CD14-positive monocyte (primary cell): ENCODE measurements around the gene NBDY. TPM values are rescaled to one million over a fixed set of nuclear protein-coding genes. Genes with fewer than 3 reads are reported as not detected.

Source experiments
- DNase-seq, 3 donors: peaks; one replicate each; pipeline ENCODE4 v3.0.0-alpha.2; 2011 to 2022
- H2AFZ ChIP-seq: 2 replicates; pipeline ENCODE4 v1.6.0; 2012; ENCODE audit warnings: mild to moderate bottlenecking, low read depth, low read length, inconsistent platforms; ENCODE audit not compliant: insufficient read depth, poor library complexity, severe bottlenecking
- H3K27ac ChIP-seq, 2 donors: 1 replicate in 1 of 2; 2 replicates in 1 of 2; pipeline ENCODE4 v1.5.1; 2012 to 2013; ENCODE audit warnings: low read length in 2 of 2, control low read depth in 1 of 2, inconsistent platforms in 1 of 2, low read depth in 1 of 2, mild to moderate bottlenecking in 1 of 2
- H3K27me3 ChIP-seq, 2 donors: one replicate each; pipeline versions ENCODE4 v1.6.0 to v1.6.1; 2011 to 2013; ENCODE audit warnings: low read length in 2 of 2; ENCODE audit not compliant: control insufficient read depth in 2 of 2, insufficient read depth in 2 of 2
- H3K36me3 ChIP-seq, 2 donors: replicated peaks in 1 of 2; 1 replicate in 1 of 2; 2 replicates in 1 of 2; pipeline versions ENCODE4 v1.5.1 to v1.6.1; 2012 to 2013; ENCODE audit warnings: low read length in 2 of 2, control low read depth in 1 of 2, inconsistent platforms in 1 of 2, mild to moderate bottlenecking in 1 of 2; ENCODE audit not compliant: insufficient read depth in 2 of 2, control insufficient read depth in 1 of 2
- H3K4me1 ChIP-seq, 2 donors: 1 replicate in 1 of 2; 2 replicates in 1 of 2; pipeline versions ENCODE4 v1.5.1 to v1.6.1; 2012 to 2013; ENCODE audit warnings: low read length in 2 of 2, control low read depth in 1 of 2, inconsistent platforms in 1 of 2, mild to moderate bottlenecking in 1 of 2, moderate library complexity in 1 of 2; ENCODE audit not compliant: insufficient read depth in 2 of 2, control insufficient read depth in 1 of 2
- H3K4me2 ChIP-seq: replicated peaks from 2 replicates; pipeline ENCODE3; 2012; ENCODE audit warnings: low read length, moderate library complexity, mild to moderate bottlenecking; ENCODE audit not compliant: poor library complexity, severe bottlenecking; ENCODE audit errors: extremely low read depth
- H3K4me3 ChIP-seq, 3 experiments: fragments of 200-600 bp in 1 of 3; sonication (generic) in 1 of 3; replicated peaks in 1 of 3; 1 replicate in 2 of 3; 2 replicates in 1 of 3; pipeline ENCODE4 v1.5.1; 2011 to 2013; ENCODE audit warnings: low read length in 3 of 3, mild to moderate bottlenecking in 3 of 3, control low read depth in 2 of 3, low read depth in 2 of 3, inconsistent platforms in 1 of 3, moderate library complexity in 1 of 3
- H3K79me2 ChIP-seq: 2 replicates; pipeline ENCODE4 v1.6.0; 2012; ENCODE audit warnings: mild to moderate bottlenecking, control low read depth, inconsistent platforms, low read length, moderate library complexity; ENCODE audit not compliant: insufficient read depth
- H3K9ac ChIP-seq: 2 replicates; pipeline ENCODE4 v1.6.0; 2017; ENCODE audit warnings: low read length, mild to moderate bottlenecking; ENCODE audit not compliant: insufficient read depth, poor library complexity, severe bottlenecking
- H3K9me3 ChIP-seq, 2 donors: replicated peaks in 1 of 2; 1 replicate in 1 of 2; 2 replicates in 1 of 2; pipeline versions ENCODE4 v1.5.1 to v1.6.1; 2012 to 2013; ENCODE audit warnings: low read length in 2 of 2, control low read depth in 1 of 2; ENCODE audit not compliant: control insufficient read depth in 1 of 2, insufficient read depth in 1 of 2
- H4K20me1 ChIP-seq: 2 replicates; pipeline ENCODE4 v1.6.0; 2012; ENCODE audit warnings: mild to moderate bottlenecking, low read length, control low read depth, moderate library complexity; ENCODE audit not compliant: insufficient read depth
- H3K27ac Mint-ChIP-seq, 7 donors: one replicate each; pipeline ENCODE4 v1.8.0; 2020; ENCODE audit warnings: mild to moderate bottlenecking in 7 of 7, mixed read lengths in 7 of 7, moderate library complexity in 6 of 7, inconsistent platforms in 2 of 7
- H3K27me3 Mint-ChIP-seq, 3 donors: one replicate each; pipeline ENCODE4 v1.8.0; 2021 to 2022; ENCODE audit warnings: low read depth in 3 of 3, mild to moderate bottlenecking in 3 of 3, mixed read lengths in 3 of 3, moderate library complexity in 3 of 3, inconsistent platforms in 1 of 3
- H3K36me3 Mint-ChIP-seq, 2 donors: one replicate each; pipeline ENCODE4 v1.8.0; 2020; ENCODE audit warnings: mixed read lengths in 2 of 2, inconsistent platforms in 1 of 2, mild to moderate bottlenecking in 1 of 2
- H3K4me1 Mint-ChIP-seq: one replicate; pipeline ENCODE4 v1.8.0; 2020; ENCODE audit warnings: mild to moderate bottlenecking, mixed read lengths
- H3K4me3 Mint-ChIP-seq, 2 donors: one replicate each; pipeline ENCODE4 v1.8.0; 2020; ENCODE audit warnings: mild to moderate bottlenecking in 2 of 2, mixed read lengths in 2 of 2, moderate library complexity in 1 of 2
- H3K9me3 Mint-ChIP-seq, 7 donors: one replicate each; pipeline ENCODE4 v1.8.0; 2020 to 2022; ENCODE audit warnings: mixed read lengths in 7 of 7, mild to moderate bottlenecking in 6 of 7, moderate library complexity in 6 of 7, inconsistent platforms in 2 of 7
- WGBS: methylation state at CpG from one replicate; pipeline ENCODE4 v1.1.5; 2013; ENCODE audit warnings: missing lambda C conversion rate; ENCODE audit not compliant: insufficient coverage; 5-methylcytosine and 5-hydroxymethylcytosine counted together
- intact Hi-C, 2 donors: fragments of 100-400 bp; cut with micrococcal nuclease; formaldehyde crosslinking; loops; one replicate each; pipeline versions ENCODE4 v1.15.0 to v1.15.1; 2023
- polyA plus RNA-seq, 3 donors: library from polyadenylated mRNA; depleted of rRNA in 1 of 3; unstranded in 2 of 3; stranded (reverse) in 1 of 3; fragments of 300-500 nt in 2 of 3; fragments of >200 nt in 1 of 3; fragmentation: Illumina TruSeq in 2 of 3; gene quantifications; 1 replicate in 2 of 3; 2 replicates in 1 of 3; pipeline ENCODE4 v1.2.3, GENCODE V29; 2012 to 2021
- TF ChIP-seq, protein P1 (sequence below): fragments of 200-600 bp; IDR thresholded peaks from one replicate; pipeline ENCODE4 v1.8.0; 2022; ENCODE audit warnings: antibody characterized with exemption, mild to moderate bottlenecking

Gene NBDY
- polyA plus RNA-seq, 3 donors, result 14.4 to 24.9 (median 22.1) TPM

- intact Hi-C loops, result loop anchor here in 1 of 2 donors (10.0 kb wide), 1 partner anchor 1148 kb away; no protein-coding TSS in a partner anchor
Observed at GRCh38 chrX:56746996-56747395, 18.0 kb downstream of the NBDY start.

DNA sequence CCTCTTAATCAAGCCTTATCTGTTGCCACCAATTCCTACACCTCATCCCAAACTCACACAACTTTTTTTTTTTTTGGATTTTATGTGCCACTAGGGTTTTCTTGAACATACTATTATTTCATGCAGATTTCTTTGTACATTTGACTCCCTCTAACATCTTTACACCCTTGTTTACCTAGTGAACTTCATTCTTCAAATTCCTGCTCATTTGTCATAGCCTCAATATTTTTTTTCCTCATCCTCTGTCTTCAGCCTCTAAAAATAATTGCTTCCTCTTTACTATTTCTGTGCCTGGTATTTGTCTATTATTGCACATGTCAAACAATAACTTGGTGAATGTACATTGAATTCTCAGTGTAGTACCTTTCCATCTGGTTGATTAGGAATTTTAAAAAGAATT, 22.0 kb downstream of the NBDY start:
- H3K27me3 Mint-ChIP-seq, result peaks cover 0 to 13% (median 0%) of the 10 kb centered on the region in 3 donors
- H2AFZ ChIP-seq, result no peak overlapping the region
- intact Hi-C loops, result no loop called here
- no peaks in the 10 kb centered on the region for H3K79me2 ChIP-seq
- no peak overlapping the region for H3K4me2 ChIP-seq
- H3K9ac ChIP-seq, result no peak overlapping the region
- H4K20me1 ChIP-seq, result no peaks in the 10 kb centered on the region
- H3K27me3 ChIP-seq, result peaks cover 0 to 15% of the 10 kb centered on the region in 2 donors
- peaks cover 19% of the 10 kb centered on the region for H3K4me1 Mint-ChIP-seq
- no peaks in the 10 kb centered on the region for H3K9me3 ChIP-seq
- H3K27ac ChIP-seq, result no peak overlapping the region
- H3K27ac Mint-ChIP-seq, result no peak overlapping the region
- H3K36me3 Mint-ChIP-seq, result peaks cover 0 to 4% of the 10 kb centered on the region in 2 donors
- no peak overlapping the region for H3K4me3 ChIP-seq
- H3K4me1 ChIP-seq, result no peaks in the 10 kb centered on the region
- no peaks in the 10 kb centered on the region for H3K36me3 ChIP-seq
- TF ChIP-seq, protein P1, sequence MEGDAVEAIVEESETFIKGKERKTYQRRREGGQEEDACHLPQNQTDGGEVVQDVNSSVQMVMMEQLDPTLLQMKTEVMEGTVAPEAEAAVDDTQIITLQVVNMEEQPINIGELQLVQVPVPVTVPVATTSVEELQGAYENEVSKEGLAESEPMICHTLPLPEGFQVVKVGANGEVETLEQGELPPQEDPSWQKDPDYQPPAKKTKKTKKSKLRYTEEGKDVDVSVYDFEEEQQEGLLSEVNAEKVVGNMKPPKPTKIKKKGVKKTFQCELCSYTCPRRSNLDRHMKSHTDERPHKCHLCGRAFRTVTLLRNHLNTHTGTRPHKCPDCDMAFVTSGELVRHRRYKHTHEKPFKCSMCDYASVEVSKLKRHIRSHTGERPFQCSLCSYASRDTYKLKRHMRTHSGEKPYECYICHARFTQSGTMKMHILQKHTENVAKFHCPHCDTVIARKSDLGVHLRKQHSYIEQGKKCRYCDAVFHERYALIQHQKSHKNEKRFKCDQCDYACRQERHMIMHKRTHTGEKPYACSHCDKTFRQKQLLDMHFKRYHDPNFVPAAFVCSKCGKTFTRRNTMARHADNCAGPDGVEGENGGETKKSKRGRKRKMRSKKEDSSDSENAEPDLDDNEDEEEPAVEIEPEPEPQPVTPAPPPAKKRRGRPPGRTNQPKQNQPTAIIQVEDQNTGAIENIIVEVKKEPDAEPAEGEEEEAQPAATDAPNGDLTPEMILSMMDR, result no peak
- H3K4me3 Mint-ChIP-seq, result no peak overlapping the region
- H3K9me3 Mint-ChIP-seq, result no peaks in the 10 kb centered on the region
- DNase-seq, result no peak

More at GRCh38 chrX:56746996-56747395, 18.0 kb downstream of the NBDY start:
- Histone ChIP-seq H3K4me1 (peaks cover 3 to 5% of the 10 kb centered on the region in 2 donors), H3K9ac (no peak overlapping the region), H3K27ac (no peak overlapping the region), H3K36me3 (no peaks in the 10 kb centered on the region), H3K79me2 (peaks cover 2% of the 10 kb centered on the region), H2AFZ (no peak overlapping the region), H4K20me1 (no peaks in the 10 kb centered on the region), H3K4me3 (no peak overlapping the region), H3K9me3 (no peaks in the 10 kb centered on the region), H3K27me3 (peaks cover 0 to 18% of the 10 kb centered on the region in 2 donors), H3K4me2 (no peak overlapping the region)
- no CpG with 5 or more reads among the region's 1 CpG for WGBS
- no peak overlapping the region for H3K4me3 Mint-ChIP-seq
- H3K9me3 Mint-ChIP-seq, result peaks cover 0 to 2% (median 0%) of the 10 kb centered on the region in 7 donors
- no peak for DNase-seq
- peaks cover 0 to 4% of the 10 kb centered on the region in 2 donors for H3K36me3 Mint-ChIP-seq
- H3K4me1 Mint-ChIP-seq, result peaks cover 16% of the 10 kb centered on the region
- peak overlapping the region in 1 of 7 donors; percentile 9 for H3K27ac Mint-ChIP-seq
- TF ChIP-seq, protein P1, result no peak
- peaks cover 0 to 13% (median 0%) of the 10 kb centered on the region in 3 donors for H3K27me3 Mint-ChIP-seq
